Natural killer cell treated with Interleukin-12 subunit alpha and Interleukin-12 subunit beta and Interleukin-15 and Interleukin-18, amount 100 ng/mL, for 72 hours (primary cell): ENCODE data around the gene TAGLN. TPM values are rescaled to one million over a fixed set of nuclear protein-coding genes. Genes with fewer than 3 reads are reported as not detected.

Experiments
- ATAC-seq, 2 donors: fragments of 150-1000 bp; cut with Tn5 transposase in 1 of 2; sonication (Bioruptor Pico), chemical (Tn5 transposase) in 1 of 2; 2 replicates each; pipeline ENCODE4 v1.10.0; 2021
- DNase-seq: peaks from one replicate; pipeline ENCODE4 v3.0.0; 2022; ENCODE audit warnings: low spot score
- H3K27ac Mint-ChIP-seq, 2 donors: 1 replicate in 1 of 2; 2 replicates in 1 of 2; pipeline ENCODE4 v1.8.0; 2022; ENCODE audit warnings: mixed read lengths in 2 of 2, mild to moderate bottlenecking in 1 of 2, moderate library complexity in 1 of 2
- H3K27me3 Mint-ChIP-seq, 2 donors: 1 replicate in 1 of 2; 2 replicates in 1 of 2; pipeline ENCODE4 v1.8.0; 2022; ENCODE audit warnings: mixed read lengths in 2 of 2
- H3K36me3 Mint-ChIP-seq: one replicate; pipeline ENCODE4 v1.8.0; 2022; ENCODE audit warnings: mixed read lengths
- H3K4me1 Mint-ChIP-seq, 2 donors: 1 replicate in 1 of 2; 2 replicates in 1 of 2; pipeline ENCODE4 v1.8.0; 2022; ENCODE audit warnings: low read depth in 2 of 2, mixed read lengths in 2 of 2, mild to moderate bottlenecking in 1 of 2
- H3K4me3 Mint-ChIP-seq: one replicate; pipeline ENCODE4 v1.8.0; 2022; ENCODE audit warnings: mixed read lengths
- H3K9me3 Mint-ChIP-seq: 2 replicates; pipeline ENCODE4 v1.8.0; 2022; ENCODE audit warnings: mixed read lengths
- total RNA-seq, 2 donors: library from RNA; stranded (reverse); gene quantifications; one replicate each; pipeline ENCODE4 v1.2.3, GENCODE V29; 2022

The TAGLN gene
- total RNA-seq, 2 donors from 2014 or later: 4.8 to 7.4 TPM

DNA sequence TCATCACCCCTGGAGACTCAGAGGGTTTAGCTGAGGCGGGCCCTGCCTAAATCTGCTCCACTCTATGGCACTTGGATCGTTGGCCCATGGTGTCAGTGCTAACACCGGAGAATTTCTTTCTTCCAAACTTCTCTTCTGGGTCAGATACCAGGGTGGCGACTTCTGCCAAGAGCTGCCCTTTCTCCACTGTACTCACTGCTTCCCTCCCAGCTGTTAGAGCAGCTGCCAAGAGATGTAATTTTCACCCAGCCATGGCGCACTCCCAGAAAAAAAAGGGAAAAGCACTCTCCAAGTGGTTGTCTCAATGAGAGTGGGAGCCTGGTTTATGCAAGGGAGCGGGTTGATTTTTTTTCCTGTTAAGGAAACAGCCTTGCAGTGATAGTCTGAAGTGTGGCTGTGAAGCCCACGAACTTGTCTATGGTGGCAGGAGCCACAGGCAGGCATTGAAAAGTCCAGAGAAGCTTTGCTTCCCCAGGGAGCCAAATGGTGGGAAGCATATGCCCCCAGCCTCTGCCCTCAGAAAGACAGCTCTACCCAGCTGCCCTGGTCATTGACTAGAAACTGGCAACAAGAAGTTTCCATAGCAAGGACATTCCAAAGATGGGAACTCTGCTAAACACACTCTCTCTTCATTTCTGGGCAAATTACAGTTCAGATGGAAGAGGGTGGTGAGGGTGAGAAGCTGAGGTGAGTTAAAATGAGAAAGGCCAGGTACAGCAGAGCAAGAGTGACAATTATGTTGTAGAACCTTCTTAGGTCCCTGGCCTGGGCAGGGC, 22.0 kb downstream of the TAGLN start:
- ATAC-seq: no peak
- peaks cover 6% of the 10 kb centered on the region for H3K36me3 Mint-ChIP-seq
- DNase-seq: no peak
- H3K27me3 Mint-ChIP-seq: no peaks in the 10 kb centered on the region
- no peaks in the 10 kb centered on the region for H3K9me3 Mint-ChIP-seq
- peak overlapping the region in 1 of 2 donors; percentile 27 for H3K27ac Mint-ChIP-seq
- peaks cover 15 to 27% of the 10 kb centered on the region in 2 donors for H3K4me1 Mint-ChIP-seq
- H3K4me3 Mint-ChIP-seq: no peak overlapping the region

DNA sequence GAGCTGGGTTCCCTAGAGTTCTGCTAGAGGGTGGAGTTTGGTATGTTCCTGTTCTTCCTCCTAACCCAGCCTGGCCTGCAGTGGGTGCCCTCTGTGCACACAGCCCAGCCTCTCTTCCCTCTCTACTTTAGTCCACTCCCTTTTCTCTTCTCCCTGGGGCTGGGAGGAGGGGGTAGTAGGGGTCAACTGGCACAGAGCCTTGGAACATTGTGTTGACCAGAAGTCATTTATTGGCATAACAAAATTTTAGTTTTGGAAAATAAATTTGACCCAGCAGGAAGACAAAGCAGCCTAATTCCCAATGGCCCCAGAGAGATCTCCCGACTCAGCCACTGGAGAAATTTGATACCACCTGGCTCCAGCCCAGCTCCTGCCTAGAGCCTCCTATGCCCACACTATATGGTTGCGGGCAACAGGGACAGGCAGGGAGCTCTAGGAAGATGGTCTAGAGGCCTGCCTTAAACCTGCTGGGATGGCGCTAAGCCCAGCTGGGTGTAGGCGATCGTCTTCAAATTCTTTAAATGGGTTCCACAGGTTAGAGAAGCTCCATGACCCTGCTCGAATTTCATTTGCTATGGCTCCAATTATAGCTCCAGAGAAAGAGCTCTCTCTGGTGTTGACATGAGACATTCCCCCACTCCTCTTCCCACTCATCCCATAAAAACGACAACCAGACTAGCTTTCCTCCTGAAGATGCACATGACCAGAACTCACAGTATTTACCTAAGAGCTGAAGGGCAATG, 22.8 kb downstream of the TAGLN start:
- ATAC-seq (no peak), DNase-seq (no peak)
- Mint-ChIP-seq H3K4me3 (no peak overlapping the region), H3K27ac (no peak overlapping the region), H3K9me3 (no peaks in the 10 kb centered on the region), H3K4me1 (peaks cover 17 to 28% of the 10 kb centered on the region in 2 donors), H3K36me3 (peaks cover 11% of the 10 kb centered on the region), H3K27me3 (no peaks in the 10 kb centered on the region)

DNA sequence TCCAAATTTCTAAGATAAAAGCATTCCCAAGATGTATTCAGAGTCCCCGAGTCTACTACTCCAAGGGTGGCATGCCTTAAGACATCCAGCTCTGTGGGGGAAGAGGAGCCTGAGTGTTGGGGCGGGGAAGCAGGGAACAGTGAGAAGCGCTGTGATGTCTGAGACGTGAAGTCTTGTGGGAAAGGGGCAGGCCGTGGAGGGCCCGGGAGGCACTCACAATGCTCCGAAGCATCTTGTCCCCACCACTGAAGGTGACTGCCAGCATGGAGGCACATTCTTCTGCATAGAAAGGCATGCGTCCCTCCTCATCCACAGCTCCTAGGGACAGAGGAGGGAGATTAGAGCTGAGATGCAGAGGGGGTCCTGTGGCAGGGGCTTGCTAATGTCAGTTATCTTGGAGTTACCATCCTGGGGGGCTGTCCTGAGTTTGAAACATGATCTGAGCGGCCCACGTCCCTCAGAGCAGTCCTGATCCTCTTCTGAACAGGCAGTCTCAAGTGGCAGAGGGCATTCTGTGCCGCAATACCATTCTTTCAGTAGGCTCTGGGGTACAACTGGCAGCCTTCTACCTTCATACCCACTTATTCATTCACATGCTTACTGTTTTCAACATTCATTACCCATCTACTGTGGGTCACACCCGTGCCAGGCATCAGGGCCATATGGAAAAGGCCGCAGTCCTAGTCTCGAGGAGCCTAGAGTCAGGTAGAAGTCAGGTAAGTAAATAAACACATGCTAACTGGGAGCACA, 24.0 kb downstream of the TAGLN start:
- peaks cover 11% of the 10 kb centered on the region for H3K36me3 Mint-ChIP-seq
- H3K4me1 Mint-ChIP-seq: peaks cover 12 to 24% of the 10 kb centered on the region in 2 donors
- H3K9me3 Mint-ChIP-seq: no peaks in the 10 kb centered on the region
- ATAC-seq (no peak), DNase-seq (peak; percentile 22)
- no peak overlapping the region for H3K27ac Mint-ChIP-seq
- H3K27me3 Mint-ChIP-seq: no peaks in the 10 kb centered on the region
- no peak overlapping the region for H3K4me3 Mint-ChIP-seq

DNA sequence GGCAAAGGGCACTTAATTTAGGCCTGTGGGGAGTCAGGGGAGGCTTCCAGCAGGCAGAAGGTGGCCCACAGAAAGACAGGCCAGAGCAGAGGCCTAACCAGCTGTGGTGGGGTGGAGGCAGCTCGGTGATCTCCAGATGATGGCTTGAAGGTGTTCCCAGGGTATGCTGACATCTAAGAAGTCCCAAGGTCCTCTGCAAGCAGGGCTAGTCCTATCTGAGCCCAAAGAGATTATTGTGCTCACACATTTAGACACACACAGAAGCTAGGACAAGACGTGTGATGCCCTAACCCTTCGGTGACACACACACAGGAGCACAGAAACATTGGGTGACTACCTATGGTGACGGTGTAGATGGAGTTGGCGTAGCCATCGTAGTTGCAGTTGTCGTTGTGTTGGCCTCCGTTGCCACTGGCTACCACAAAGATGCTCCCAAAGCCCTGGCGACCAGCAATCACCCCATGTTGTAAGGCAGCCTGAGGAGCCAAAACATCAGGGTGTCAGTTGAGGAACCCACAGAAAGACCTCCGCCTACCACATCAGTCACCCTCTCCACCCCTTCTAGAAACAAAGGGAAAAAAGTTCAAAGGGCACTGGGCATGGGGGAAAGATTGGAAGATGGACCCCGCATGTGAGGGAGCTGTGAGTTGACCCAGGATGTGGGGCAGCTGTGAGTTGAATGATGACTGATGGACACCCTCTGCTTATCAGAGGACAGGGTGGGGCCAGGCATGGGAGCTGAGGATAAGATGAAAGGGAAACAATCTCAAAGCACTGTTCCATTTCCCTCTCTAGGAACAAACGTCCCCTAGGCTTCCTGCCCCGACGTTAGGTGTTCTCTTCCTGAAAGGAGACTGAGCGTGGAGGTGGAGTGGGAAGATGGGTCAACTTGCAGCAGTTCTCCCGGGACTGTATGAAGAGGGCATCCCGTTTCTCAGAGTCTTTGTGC, 24.8 kb downstream of the TAGLN start:
- Mint-ChIP-seq H3K27ac (peak overlapping the region in 1 of 2 donors; percentile 70), H3K36me3 (peaks cover 14% of the 10 kb centered on the region), H3K4me1 (peaks cover 19 to 26% of the 10 kb centered on the region in 2 donors), H3K27me3 (no peaks in the 10 kb centered on the region), H3K4me3 (no peak overlapping the region), H3K9me3 (no peaks in the 10 kb centered on the region)
- ATAC-seq (no peak), DNase-seq (peak; percentile 49)

GRCh38 chr11:117225553-117226170, 26.5 kb downstream of the TAGLN start:
- H3K4me3 Mint-ChIP-seq: no peak overlapping the region
- peaks cover 21% of the 10 kb centered on the region for H3K36me3 Mint-ChIP-seq
- peak; percentile 34 for DNase-seq
- H3K27me3 Mint-ChIP-seq: no peaks in the 10 kb centered on the region
- H3K9me3 Mint-ChIP-seq: no peaks in the 10 kb centered on the region
- peaks cover 28 to 32% of the 10 kb centered on the region in 2 donors for H3K4me1 Mint-ChIP-seq
- peak overlapping the region in 1 of 2 donors; percentile 70 for H3K27ac Mint-ChIP-seq
- ATAC-seq: no peak

GRCh38 chr11:117226388-117227385, 27.5 kb downstream of the TAGLN start:
- Mint-ChIP-seq H3K4me3 (no peak overlapping the region), H3K4me1 (peaks cover 38% of the 10 kb centered on the region in 2 donors), H3K9me3 (no peaks in the 10 kb centered on the region), H3K36me3 (peaks cover 21% of the 10 kb centered on the region), H3K27me3 (no peaks in the 10 kb centered on the region), H3K27ac (peak overlapping the region; percentile 44 to 63)
- DNase-seq (peak; percentile 58), ATAC-seq (peak; percentile 64 to 69)

- no peaks in the 10 kb centered on the region for H3K27me3 Mint-ChIP-seq
- ATAC-seq (no peak), DNase-seq (peak; percentile 10)
- peaks cover 34 to 39% of the 10 kb centered on the region in 2 donors for H3K4me1 Mint-ChIP-seq
- H3K9me3 Mint-ChIP-seq: no peaks in the 10 kb centered on the region
- peak overlapping the region in 1 of 2 donors; percentile 48 for H3K27ac Mint-ChIP-seq
- H3K4me3 Mint-ChIP-seq: no peak overlapping the region
- H3K36me3 Mint-ChIP-seq: peaks cover 21% of the 10 kb centered on the region
Observed at GRCh38 chr11:117228091-117228490, 28.9 kb downstream of the TAGLN start.

DNA sequence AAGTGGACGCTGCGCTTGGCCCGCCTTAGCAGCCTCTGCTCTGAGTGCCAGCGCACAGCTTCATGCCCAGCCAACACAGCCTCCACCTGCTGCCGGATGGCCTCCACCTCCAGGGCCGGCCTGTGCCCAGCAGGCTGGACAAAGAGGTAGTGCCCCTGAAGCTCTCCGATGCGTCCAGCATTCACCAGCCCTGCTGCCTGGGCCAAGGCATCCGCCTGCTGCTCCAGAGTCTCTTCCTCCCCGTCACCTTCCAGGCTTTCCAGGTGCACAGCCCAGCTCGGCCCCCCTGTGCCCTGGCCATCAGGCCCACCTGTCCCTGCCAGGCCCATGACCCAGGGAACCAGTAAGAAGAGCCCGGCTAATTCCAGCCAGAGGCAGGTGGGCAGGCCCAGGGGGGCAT, 30.2 kb downstream of the TAGLN start:
- peak; percentile 57 for DNase-seq
- peaks cover 21% of the 10 kb centered on the region for H3K36me3 Mint-ChIP-seq
- peak overlapping the region; percentile 97 for H3K4me3 Mint-ChIP-seq
- peaks cover 40 to 50% of the 10 kb centered on the region in 2 donors for H3K4me1 Mint-ChIP-seq
- no peak for ATAC-seq
- H3K27me3 Mint-ChIP-seq: no peaks in the 10 kb centered on the region
- peak overlapping the region; percentile 96 to 98 for H3K27ac Mint-ChIP-seq
- no peaks in the 10 kb centered on the region for H3K9me3 Mint-ChIP-seq

DNA sequence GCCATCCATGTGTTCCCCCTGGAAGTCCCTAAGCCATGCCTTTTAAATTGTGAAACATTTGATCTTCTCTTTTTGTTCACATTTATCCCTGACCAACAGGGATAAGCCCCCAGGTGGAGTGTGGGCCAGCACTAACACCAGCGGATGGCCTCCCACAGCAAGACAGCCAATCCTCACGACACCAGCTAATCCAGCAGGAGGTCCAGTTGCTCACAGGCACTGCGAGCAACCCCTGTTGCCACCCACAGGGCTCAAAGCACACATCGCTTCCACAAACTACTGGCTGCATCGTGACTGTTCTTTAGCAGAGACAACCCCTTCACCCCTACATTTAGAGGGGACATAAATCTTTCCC, 30.7 kb downstream of the TAGLN start:
- no peaks in the 10 kb centered on the region for H3K27me3 Mint-ChIP-seq
- no peak for ATAC-seq
- no peak for DNase-seq
- peaks cover 40 to 51% of the 10 kb centered on the region in 2 donors for H3K4me1 Mint-ChIP-seq
- peaks cover 21% of the 10 kb centered on the region for H3K36me3 Mint-ChIP-seq
- peak overlapping the region; percentile 96 to 98 for H3K27ac Mint-ChIP-seq
- H3K4me3 Mint-ChIP-seq: peak overlapping the region; percentile 97
- H3K9me3 Mint-ChIP-seq: no peaks in the 10 kb centered on the region

- H3K9me3 Mint-ChIP-seq: no peaks in the 10 kb centered on the region
- H3K27me3 Mint-ChIP-seq: no peaks in the 10 kb centered on the region
- peaks cover 21% of the 10 kb centered on the region for H3K36me3 Mint-ChIP-seq
- H3K4me3 Mint-ChIP-seq: peak overlapping the region; percentile 97
- DNase-seq: peak; percentile 78
- H3K27ac Mint-ChIP-seq: peak overlapping the region; percentile 96 to 98
- peak; percentile 64 to 77 for ATAC-seq
- peaks cover 37 to 51% of the 10 kb centered on the region in 2 donors for H3K4me1 Mint-ChIP-seq
Observed at GRCh38 chr11:117230286-117230961, 31.3 kb downstream of the TAGLN start.
